Erythroblast (primary cell): ENCODE data around the gene IL36G.

Experiments used
- GATA1 ChIP-seq: IDR thresholded peaks from 2 replicates; pipeline ENCODE4 v1.6.1; 2011; ENCODE audit warnings: low read depth, mild to moderate bottlenecking, control low read depth, low read length, moderate library complexity
- POLR2A ChIP-seq: IDR thresholded peaks from 2 replicates; pipeline ENCODE4 v1.6.1; 2011; ENCODE audit warnings: mild to moderate bottlenecking, low read length

- TF ChIP-seq POLR2A, result no peak
- TF ChIP-seq GATA1, result no peak
These were observed 22.6 kb downstream of the IL36G start for GRCh38 chr2:113000436-113000835.
